Stimulated activated naive CD8-positive, alpha-beta T cell treated with anti-CD3 and anti-CD28 coated beads, Interleukin-15, amount 100 ng/mL, for 72 hours (primary cell): ENCODE results near the gene OXNAD1.

ENCODE experiments used
- ATAC-seq: fragments of 150-1000 bp; cut with Tn5 transposase; 2 replicates; pipeline ENCODE4 v1.10.0; 2021; ENCODE audit warnings: mild to moderate bottlenecking, moderate library complexity
- DNase-seq, 2 donors: peaks; one replicate each; pipeline ENCODE4 v3.0.0; 2021 to 2022
- H3K27ac Mint-ChIP-seq, 2 donors: one replicate each; pipeline ENCODE4 v1.8.0; 2022; ENCODE audit warnings: mild to moderate bottlenecking in 2 of 2, mixed read lengths in 2 of 2, moderate library complexity in 2 of 2
- H3K27me3 Mint-ChIP-seq: one replicate; pipeline ENCODE4 v1.8.0; 2022; ENCODE audit warnings: mixed read lengths
- H3K4me1 Mint-ChIP-seq: one replicate; pipeline ENCODE4 v1.8.0; 2022; ENCODE audit warnings: mild to moderate bottlenecking, mixed read lengths
- H3K4me3 Mint-ChIP-seq, 2 donors: one replicate each; pipeline ENCODE4 v1.8.0; 2022; ENCODE audit warnings: mild to moderate bottlenecking in 2 of 2, mixed read lengths in 2 of 2, moderate library complexity in 1 of 2
- H3K9me3 Mint-ChIP-seq, 2 donors: one replicate each; pipeline ENCODE4 v1.8.0; 2022; ENCODE audit warnings: mixed read lengths in 2 of 2

OXNAD1 gene

DNA sequence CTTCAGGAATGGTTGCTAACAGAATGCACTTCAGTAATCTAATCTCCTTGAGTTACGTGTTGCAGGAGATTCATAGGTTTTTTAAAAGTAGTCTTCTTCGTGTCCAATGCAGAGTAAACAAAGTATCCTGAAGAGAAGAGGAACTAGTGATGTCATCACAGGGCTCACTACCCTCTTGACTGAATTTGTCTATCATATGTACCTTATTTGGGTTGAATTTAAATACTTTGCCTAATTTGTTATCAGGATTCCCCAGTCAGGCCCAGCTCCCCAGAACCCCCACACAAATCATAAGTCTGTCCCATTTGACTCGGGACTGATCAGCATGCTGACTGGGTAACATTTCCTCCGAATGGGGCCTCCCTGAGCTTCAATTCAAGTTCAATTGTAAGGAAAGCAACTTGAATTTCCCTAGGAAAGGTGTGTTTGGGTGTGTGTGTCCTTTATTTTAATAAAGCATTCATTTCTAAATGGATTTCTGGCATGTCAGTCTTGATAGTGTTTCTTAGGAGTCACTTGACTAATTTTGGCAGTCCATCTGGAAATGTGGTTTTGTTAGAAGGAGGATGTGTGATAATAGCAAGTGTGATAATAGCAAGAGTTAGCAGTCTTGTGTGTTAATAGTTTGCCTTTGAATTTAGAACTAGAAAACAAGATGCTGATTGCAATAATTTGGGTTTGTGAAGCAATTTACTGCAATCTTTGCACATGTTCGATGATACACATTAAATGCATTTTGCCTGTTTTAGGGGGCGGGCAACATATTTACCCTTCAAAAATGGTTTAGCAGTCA lies 21.9 kb downstream of the OXNAD1 start:
- peak; percentile 31 for ATAC-seq
- Mint-ChIP-seq H3K4me1 (peaks cover 64% of the 10 kb centered on the region), H3K4me3 (peak overlapping the region; percentile 89 to 95)

GRCh38 chr3:16288664-16289063 lies 23.7 kb downstream of the OXNAD1 start:
- Mint-ChIP-seq H3K4me3 (peak overlapping the region; percentile 89 to 95), H3K4me1 (peaks cover 68% of the 10 kb centered on the region), H3K9me3 (peaks cover 6 to 9% of the 10 kb centered on the region in 2 donors), H3K27me3 (no peaks in the 10 kb centered on the region), H3K27ac (peak overlapping the region; percentile 91 to 94)
- ATAC-seq (peak; percentile 60), DNase-seq (no peak)

More for the DNA sequence above, 21.9 kb downstream of the OXNAD1 start:
- Mint-ChIP-seq H3K27me3 (no peaks in the 10 kb centered on the region), H3K9me3 (no peaks in the 10 kb centered on the region), H3K27ac (peak overlapping the region; percentile 95 to 96)
- no peak for DNase-seq

- Mint-ChIP-seq H3K4me3 (peak overlapping the region; percentile 89 to 95), H3K27ac (peak overlapping the region; percentile 91 to 94), H3K4me1 (peaks cover 72% of the 10 kb centered on the region), H3K9me3 (peaks cover 6 to 14% of the 10 kb centered on the region in 2 donors), H3K27me3 (no peaks in the 10 kb centered on the region)
- DNase-seq, result no peak
- ATAC-seq, result no peak
Observed at GRCh38 chr3:16289144-16289889, 24.3 kb downstream of the OXNAD1 start.

DNA sequence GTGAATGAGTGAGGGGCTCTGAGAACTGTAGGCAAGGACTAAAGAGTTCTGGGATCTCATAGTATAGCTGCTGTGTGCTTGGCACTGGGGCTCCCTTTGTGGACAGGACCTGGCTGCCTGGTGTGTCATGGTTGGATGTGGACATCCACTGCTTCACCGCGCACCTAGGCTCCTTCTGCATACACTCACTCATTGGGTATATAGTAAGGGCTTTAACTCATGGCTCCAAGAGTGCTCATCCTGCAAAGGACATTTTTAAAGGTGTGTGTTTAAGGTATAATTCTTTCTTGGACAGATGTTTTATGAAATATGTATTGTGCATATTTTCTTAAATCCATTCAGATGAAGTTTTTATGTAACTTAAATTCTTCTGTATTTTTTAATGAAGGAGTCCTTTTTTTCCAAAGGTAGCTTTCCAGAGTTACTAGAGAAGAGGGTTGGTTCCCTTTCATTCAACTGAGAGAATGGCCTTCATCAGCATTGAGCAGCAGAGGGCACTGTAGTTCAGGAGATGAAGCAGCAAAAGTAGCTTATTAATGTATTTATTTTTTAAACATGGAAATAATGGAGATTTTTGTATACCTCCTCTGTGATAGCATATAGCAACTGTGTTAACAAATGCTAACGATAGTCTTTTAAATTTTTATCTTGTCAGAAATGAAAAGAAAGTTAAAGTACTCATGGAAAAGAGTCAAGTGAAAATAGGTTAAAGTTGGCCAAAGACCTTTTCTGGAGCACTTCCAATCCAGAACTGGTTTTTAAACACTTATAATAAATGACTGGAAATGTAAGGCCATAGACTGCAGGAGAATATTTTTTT lies 25.2 kb downstream of the OXNAD1 start:
- Mint-ChIP-seq H3K27ac (peak overlapping the region; percentile 82 to 93), H3K9me3 (peaks cover 6 to 14% of the 10 kb centered on the region in 2 donors), H3K4me3 (peak overlapping the region; percentile 89 to 95), H3K4me1 (peaks cover 71% of the 10 kb centered on the region), H3K27me3 (no peaks in the 10 kb centered on the region)
- DNase-seq (peak in 1 of 2 donors; percentile 55), ATAC-seq (no peak)

DNA sequence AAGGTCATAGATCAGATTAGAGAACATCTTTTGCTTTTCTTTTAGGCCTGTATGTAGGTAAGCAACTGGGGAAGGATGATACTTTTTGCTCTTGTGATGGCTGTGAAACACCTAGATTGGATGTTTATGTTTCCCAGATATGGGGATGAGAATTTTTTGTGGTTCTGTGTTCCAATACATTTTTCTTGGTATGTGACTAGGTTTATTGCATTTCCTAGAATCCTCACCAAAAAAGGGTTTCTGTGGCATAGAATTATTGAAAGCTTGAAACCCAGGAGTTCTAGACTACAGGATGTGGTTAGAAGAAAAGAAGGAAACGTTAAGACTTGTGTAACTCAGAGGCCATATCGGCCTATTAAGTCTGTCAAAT lies 25.8 kb downstream of the OXNAD1 start:
- peak overlapping the region; percentile 89 to 95 for H3K4me3 Mint-ChIP-seq
- no peaks in the 10 kb centered on the region for H3K27me3 Mint-ChIP-seq
- no peak for DNase-seq
- peak; percentile 39 for ATAC-seq
- H3K9me3 Mint-ChIP-seq, result peaks cover 6 to 14% of the 10 kb centered on the region in 2 donors
- H3K4me1 Mint-ChIP-seq, result peaks cover 74% of the 10 kb centered on the region
- H3K27ac Mint-ChIP-seq, result peak overlapping the region; percentile 82 to 93

DNA sequence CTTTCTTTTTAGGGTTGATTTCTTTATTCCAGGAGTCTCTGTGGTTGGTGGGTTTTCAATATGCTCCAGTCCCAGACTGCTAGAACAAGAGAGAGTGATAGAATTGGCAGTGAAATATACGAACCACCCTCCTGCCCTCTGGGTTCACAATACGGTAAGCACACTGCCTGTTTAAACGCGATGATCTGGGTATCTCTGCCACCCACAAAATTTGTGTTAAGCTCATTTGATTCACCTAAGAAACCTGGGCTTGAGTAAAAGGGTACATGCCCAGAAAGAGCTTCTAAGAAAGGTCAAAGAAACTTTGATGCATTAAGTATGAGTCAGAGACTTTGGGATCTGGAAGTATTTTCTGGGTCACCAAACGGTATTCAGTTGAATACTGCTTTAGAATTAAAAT lies 29.8 kb downstream of the OXNAD1 start:
- H3K9me3 Mint-ChIP-seq, result peaks cover 6 to 14% of the 10 kb centered on the region in 2 donors
- peak overlapping the region; percentile 15 to 77 for H3K27ac Mint-ChIP-seq
- peak overlapping the region; percentile 74 to 76 for H3K4me3 Mint-ChIP-seq
- ATAC-seq (peak; percentile 58), DNase-seq (no peak)
- no peaks in the 10 kb centered on the region for H3K27me3 Mint-ChIP-seq
- peaks cover 94% of the 10 kb centered on the region for H3K4me1 Mint-ChIP-seq

DNA sequence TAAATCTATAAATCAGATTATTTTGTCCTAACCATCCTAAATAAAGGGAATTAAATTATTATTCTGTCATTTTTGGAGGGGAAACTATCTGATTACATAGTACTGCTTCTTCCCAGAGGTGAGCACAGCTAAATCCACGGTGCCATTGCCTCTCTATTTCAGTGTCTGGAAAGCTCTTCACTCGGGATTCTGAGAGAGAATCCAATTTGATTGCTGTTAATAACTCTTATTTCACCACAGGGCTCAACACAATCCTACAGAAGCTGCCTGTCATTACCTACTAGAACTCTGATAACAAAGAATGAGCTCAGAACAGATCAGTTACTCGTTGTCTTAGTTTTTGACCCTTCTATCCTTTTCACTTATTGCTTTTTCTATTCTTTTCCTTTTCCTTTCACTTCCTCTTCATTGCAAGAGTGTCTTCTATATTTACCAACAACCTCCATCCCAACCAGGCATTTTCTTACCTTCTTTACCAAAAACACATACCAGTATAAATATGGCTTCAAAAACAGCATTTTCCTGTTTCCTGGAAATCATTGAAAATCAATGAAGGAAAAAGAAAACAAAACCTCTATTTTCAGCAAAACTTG lies 30.4 kb downstream of the OXNAD1 start:
- peak overlapping the region; percentile 67 to 76 for H3K4me3 Mint-ChIP-seq

DNA sequence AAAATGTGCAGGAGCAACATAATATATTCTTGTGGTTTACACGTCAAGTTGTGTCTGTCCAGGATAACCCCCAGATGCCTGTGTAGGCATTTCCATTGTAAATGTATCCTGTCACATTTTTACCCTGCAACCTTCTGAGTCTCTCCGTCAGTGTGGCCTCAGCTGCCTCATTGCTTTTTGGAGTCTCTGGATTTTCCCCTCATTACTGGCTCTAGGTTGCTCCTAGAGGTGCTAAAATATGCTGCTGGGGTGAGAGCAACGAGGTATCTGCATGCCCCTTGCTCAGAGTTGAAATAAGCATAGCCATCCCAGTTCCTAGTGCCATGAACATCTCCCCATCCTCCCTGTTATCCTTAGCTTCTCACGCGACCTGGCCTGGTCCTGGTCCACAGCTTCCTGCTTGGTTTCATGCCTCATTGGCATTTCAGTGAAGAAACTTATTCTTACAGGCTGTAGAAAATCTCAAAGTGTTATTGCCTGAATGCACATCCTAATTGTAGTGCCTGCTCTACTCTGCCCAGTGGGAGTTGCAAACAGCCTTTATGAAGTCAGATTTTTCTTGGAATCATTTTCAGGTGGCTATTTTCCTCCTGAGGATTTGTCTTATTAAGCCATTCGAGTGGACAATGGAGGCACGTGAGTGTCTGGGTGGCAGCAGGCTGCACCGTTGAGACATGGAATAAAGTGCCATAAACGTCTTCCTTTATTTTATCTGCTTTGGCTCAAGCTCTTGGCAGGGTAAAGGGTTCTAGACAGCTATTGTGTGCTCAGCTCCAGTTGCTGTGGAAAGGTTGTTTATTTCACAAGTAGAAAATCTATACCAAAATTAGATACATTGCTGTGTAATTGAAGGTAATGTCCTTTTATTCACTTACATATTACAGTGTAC lies 33.2 kb downstream of the OXNAD1 start:
- Mint-ChIP-seq H3K9me3 (peaks cover 0 to 8% of the 10 kb centered on the region in 2 donors), H3K4me1 (peaks cover 91% of the 10 kb centered on the region), H3K27ac (peak overlapping the region; percentile 80 to 92), H3K4me3 (peak overlapping the region; percentile 59 to 83), H3K27me3 (no peaks in the 10 kb centered on the region)
- DNase-seq, result no peak
- ATAC-seq, result peak; percentile 40

More for the DNA sequence above, 30.4 kb downstream of the OXNAD1 start:
- peak overlapping the region; percentile 13 to 49 for H3K27ac Mint-ChIP-seq
- no peak for ATAC-seq
- peaks cover 6 to 14% of the 10 kb centered on the region in 2 donors for H3K9me3 Mint-ChIP-seq
- H3K4me1 Mint-ChIP-seq, result peaks cover 92% of the 10 kb centered on the region
- DNase-seq, result no peak
- no peaks in the 10 kb centered on the region for H3K27me3 Mint-ChIP-seq

DNA sequence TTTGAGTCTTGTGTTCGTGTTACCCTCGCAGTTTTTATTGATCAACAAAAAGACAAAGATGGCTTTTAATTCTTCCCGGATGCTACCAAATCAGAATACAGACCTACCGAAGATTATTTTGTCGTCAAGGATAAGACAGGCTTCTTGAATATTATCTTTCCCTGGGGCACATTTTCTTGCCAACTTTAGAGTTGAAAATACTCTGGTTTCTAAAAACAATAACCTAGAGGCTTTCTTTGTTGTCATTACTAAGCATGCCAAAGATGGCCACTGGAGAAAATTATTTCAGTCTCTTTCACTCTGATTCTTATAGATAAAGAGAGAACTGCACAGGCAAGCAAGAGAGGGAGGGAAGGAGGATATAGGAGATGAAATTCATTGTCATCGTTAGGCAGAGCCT lies 33.9 kb downstream of the OXNAD1 start:
- H3K27me3 Mint-ChIP-seq, result no peaks in the 10 kb centered on the region
- ATAC-seq, result no peak
- peak overlapping the region in 1 of 2 donors; percentile 91 for H3K27ac Mint-ChIP-seq
- peaks cover 0 to 2% of the 10 kb centered on the region in 2 donors for H3K9me3 Mint-ChIP-seq
- peaks cover 89% of the 10 kb centered on the region for H3K4me1 Mint-ChIP-seq
- H3K4me3 Mint-ChIP-seq, result peak overlapping the region; percentile 59 to 83
- no peak for DNase-seq

GRCh38 chr3:16299746-16300145 lies 34.7 kb downstream of the OXNAD1 start:
- Mint-ChIP-seq H3K27me3 (no peaks in the 10 kb centered on the region), H3K4me3 (peak overlapping the region; percentile 34 to 83), H3K27ac (peak overlapping the region; percentile 14 to 63), H3K9me3 (no peaks in the 10 kb centered on the region), H3K4me1 (peaks cover 90% of the 10 kb centered on the region)
- DNase-seq, result no peak
- ATAC-seq, result no peak

DNA sequence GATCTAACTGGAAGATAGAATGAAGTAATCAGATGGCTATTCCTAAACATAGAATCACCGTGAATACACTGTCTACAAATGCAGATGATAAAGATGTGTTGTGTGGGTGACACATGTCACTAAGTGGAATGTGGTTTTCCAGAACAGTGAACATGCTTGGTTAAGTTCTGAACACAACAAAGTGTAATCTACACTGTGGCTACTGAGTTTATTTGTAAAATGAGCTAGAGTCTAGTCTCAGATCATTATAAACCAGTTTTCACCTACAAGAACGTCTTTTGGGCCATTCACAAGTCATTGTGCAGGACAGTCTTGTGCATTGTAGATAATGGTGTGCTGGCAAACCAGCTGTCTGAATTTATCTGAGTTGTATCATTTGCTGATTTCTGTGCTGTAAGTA lies 35.3 kb downstream of the OXNAD1 start:
- Mint-ChIP-seq H3K27me3 (no peaks in the 10 kb centered on the region), H3K9me3 (no peaks in the 10 kb centered on the region), H3K27ac (peak overlapping the region; percentile 14 to 94), H3K4me1 (peaks cover 91% of the 10 kb centered on the region), H3K4me3 (peak overlapping the region; percentile 26 to 83)
- ATAC-seq, result peak; percentile 8
- no peak for DNase-seq

- peak; percentile 57 to 62 for DNase-seq
- Mint-ChIP-seq H3K4me1 (peaks cover 91% of the 10 kb centered on the region), H3K27ac (peak overlapping the region; percentile 74 to 94), H3K27me3 (no peaks in the 10 kb centered on the region), H3K9me3 (no peaks in the 10 kb centered on the region), H3K4me3 (peak overlapping the region; percentile 80 to 83)
- peak; percentile 79 for ATAC-seq
Observed at GRCh38 chr3:16300881-16301359, 35.9 kb downstream of the OXNAD1 start.

DNA sequence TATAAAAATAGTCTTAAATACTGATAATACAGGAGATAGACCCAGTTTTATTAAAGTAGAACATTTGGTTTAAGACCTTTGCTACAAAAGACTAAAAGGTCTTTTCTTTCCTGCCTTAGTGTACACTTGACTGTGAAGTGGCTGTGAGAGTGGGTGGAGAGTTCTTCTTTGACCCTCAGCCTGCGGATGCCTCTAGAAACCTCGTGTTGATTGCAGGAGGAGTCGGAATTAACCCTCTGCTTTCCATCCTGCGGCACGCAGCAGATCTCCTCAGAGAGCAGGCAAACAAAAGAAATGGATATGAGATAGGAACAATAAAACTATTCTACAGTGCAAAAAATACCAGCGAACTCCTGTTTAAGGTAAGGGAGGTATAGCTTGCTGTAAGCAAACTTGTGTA lies 36.5 kb downstream of the OXNAD1 start:
- Mint-ChIP-seq H3K9me3 (no peaks in the 10 kb centered on the region), H3K4me3 (peak overlapping the region; percentile 80 to 83), H3K27ac (peak overlapping the region; percentile 87 to 94), H3K4me1 (peaks cover 91% of the 10 kb centered on the region), H3K27me3 (no peaks in the 10 kb centered on the region)
- DNase-seq, result no peak
- peak; percentile 44 for ATAC-seq

- Mint-ChIP-seq H3K4me1 (peaks cover 91% of the 10 kb centered on the region), H3K27me3 (no peaks in the 10 kb centered on the region), H3K4me3 (peak overlapping the region; percentile 80 to 83), H3K27ac (peak overlapping the region in 1 of 2 donors; percentile 67), H3K9me3 (peaks cover 0 to 1% of the 10 kb centered on the region in 2 donors)
- ATAC-seq, result no peak
- DNase-seq, result no peak
Observed at GRCh38 chr3:16302082-16302631, 37.1 kb downstream of the OXNAD1 start.
